GM12891 (cell line): ENCODE data around the gene ZFAND3.
A peak's percentile ranks its signal among the peaks of the same experiment; 100 is the strongest.
"Not testable (repeated sequence)": the region's sequence is repeated elsewhere in the genome, so short reads cannot be mapped to it uniquely, and the experiment has no call there.

Experiments
- DNase-seq: peaks from one replicate; pipeline ENCODE4 v3.0.0; 2011; ENCODE audit warnings: low spot score; ENCODE audit not compliant: insufficient read length
- FAIRE-seq: peaks from 2 replicates; lab custom pipeline; 2011; peaks lifted over from hg19 to GRCh38; lab: Jason Lieb, UNC
- PAX5 ChIP-seq: IDR thresholded peaks from 2 replicates; pipeline ENCODE4 v1.6.1; 2011; ENCODE audit warnings: low read length, moderate library complexity, mild to moderate bottlenecking; ENCODE audit not compliant: insufficient read depth, severe bottlenecking
- POLR2A ChIP-seq: IDR thresholded peaks from 2 replicates; pipeline ENCODE4 v1.6.1; 2011; ENCODE audit warnings: low read depth, low read length, control low read depth
- POLR2AphosphoS5 ChIP-seq: IDR thresholded peaks from 2 replicates; pipeline ENCODE4 v1.6.1; 2011; ENCODE audit warnings: low read depth, low read length, control low read depth
- POU2F2 ChIP-seq: IDR thresholded peaks from 2 replicates; pipeline ENCODE4 v1.6.1; 2011; ENCODE audit warnings: low read depth, mild to moderate bottlenecking, control low read depth, low read length, moderate library complexity
- SPI1 ChIP-seq: IDR thresholded peaks from 2 replicates; pipeline ENCODE4 v1.6.1; 2011; ENCODE audit warnings: low read depth, low read length, control low read depth
- TAF1 ChIP-seq: IDR thresholded peaks from 2 replicates; pipeline ENCODE4 v1.6.1; 2011; ENCODE audit warnings: low read depth, low read length, control low read depth

Gene ZFAND3

GRCh38 chr6:37984578-37984977 is 165.1 kb downstream of the ZFAND3 start:
- TF ChIP-seq POLR2A (no peak), POU2F2 (no peak), TAF1 (no peak), SPI1 (no peak), PAX5 (no peak), POLR2AphosphoS5 (no peak)
- FAIRE-seq = no peak
- DNase-seq = no peak

GRCh38 chr6:37985355-37985754 is 165.8 kb downstream of the ZFAND3 start:
- TF ChIP-seq SPI1 (no peak), PAX5 (no peak), POU2F2 (no peak), POLR2A (no peak), TAF1 (no peak), POLR2AphosphoS5 (no peak)
- DNase-seq = no peak
- FAIRE-seq = no peak

- TF ChIP-seq POU2F2 = no peak
- no peak for TF ChIP-seq TAF1
- TF ChIP-seq POLR2AphosphoS5 = no peak
- TF ChIP-seq POLR2A = no peak
- TF ChIP-seq SPI1 = no peak
- TF ChIP-seq PAX5 = no peak
- no peak for FAIRE-seq
- no peak for DNase-seq
These were observed 167.5 kb downstream of the ZFAND3 start for GRCh38 chr6:37987018-37987417.

- DNase-seq = no peak
- no peak for FAIRE-seq
- TF ChIP-seq SPI1 = no peak
These were observed 168.0 kb downstream of the ZFAND3 start for GRCh38 chr6:37987559-37987958.

- DNase-seq = no peak
These were observed 168.6 kb downstream of the ZFAND3 start for GRCh38 chr6:37988127-37988526.

GRCh38 chr6:37988696-37989095 is 169.2 kb downstream of the ZFAND3 start:
- FAIRE-seq (no peak), DNase-seq (no peak)
- TF ChIP-seq POLR2AphosphoS5 = no peak
- no peak for TF ChIP-seq POLR2A
- TF ChIP-seq SPI1 = no peak
- no peak for TF ChIP-seq TAF1
- no peak for TF ChIP-seq POU2F2
- no peak for TF ChIP-seq PAX5

More at GRCh38 chr6:37988127-37988526, 168.6 kb downstream of the ZFAND3 start:
- no peak for FAIRE-seq
- TF ChIP-seq POU2F2 = no peak
- TF ChIP-seq SPI1 = no peak
- TF ChIP-seq TAF1 = no peak
- TF ChIP-seq PAX5 = no peak

- TF ChIP-seq PAX5 (no peak), SPI1 (no peak), POLR2AphosphoS5 (no peak), POU2F2 (no peak), TAF1 (no peak), POLR2A (no peak)
- DNase-seq (no peak), FAIRE-seq (peak; percentile 73)
These were observed 171.4 kb downstream of the ZFAND3 start for GRCh38 chr6:37990762-37991525.

- DNase-seq (no peak), FAIRE-seq (peak; percentile 47)
- TF ChIP-seq POLR2A (no peak), PAX5 (no peak), POLR2AphosphoS5 (no peak), POU2F2 (no peak), SPI1 (no peak), TAF1 (no peak)
These were observed 173.2 kb downstream of the ZFAND3 start for GRCh38 chr6:37992749-37993148.

- FAIRE-seq, DNase-seq: not testable (repeated sequence)
These were observed 173.7 kb downstream of the ZFAND3 start for GRCh38 chr6:37993194-37993593.

GRCh38 chr6:37993596-37993995 is 174.1 kb downstream of the ZFAND3 start:
- no peak for FAIRE-seq
- DNase-seq = no peak
- TF ChIP-seq POU2F2 (no peak), TAF1 (no peak), POLR2A (no peak), PAX5 (no peak), SPI1 (no peak), POLR2AphosphoS5 (no peak)
